Fibroblast of skin of abdomen (primary cell): ENCODE data around the gene LRRC2.
"Not testable (repeated sequence)": the region's sequence is repeated elsewhere in the genome, so short reads cannot be mapped to it uniquely, and the experiment has no call there.

Experiments
- DNase-seq: peaks from one replicate; pipeline ENCODE4 v3.0.0-alpha.2; 2013

The LRRC2 gene

DNA sequence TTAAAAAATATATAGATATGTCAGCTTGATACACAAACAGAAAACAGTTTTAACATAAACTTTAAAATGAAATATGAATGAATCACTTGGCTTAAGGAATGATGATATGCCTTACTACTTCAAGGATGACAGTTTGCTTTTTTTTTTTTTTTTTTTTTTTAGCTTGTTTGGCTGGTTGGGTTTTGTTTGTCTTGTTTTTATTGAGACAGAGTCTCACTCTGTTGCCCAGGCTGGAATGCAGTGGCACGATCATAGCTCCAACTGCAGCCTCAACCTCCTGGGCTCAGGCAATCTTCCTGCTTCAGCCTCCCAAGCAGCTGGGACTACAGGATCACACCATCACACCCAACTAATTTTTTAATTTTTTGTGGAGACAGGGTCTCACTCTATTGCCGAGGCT, 14.5 kb downstream of the LRRC2 start:
- DNase-seq: no peak

DNA sequence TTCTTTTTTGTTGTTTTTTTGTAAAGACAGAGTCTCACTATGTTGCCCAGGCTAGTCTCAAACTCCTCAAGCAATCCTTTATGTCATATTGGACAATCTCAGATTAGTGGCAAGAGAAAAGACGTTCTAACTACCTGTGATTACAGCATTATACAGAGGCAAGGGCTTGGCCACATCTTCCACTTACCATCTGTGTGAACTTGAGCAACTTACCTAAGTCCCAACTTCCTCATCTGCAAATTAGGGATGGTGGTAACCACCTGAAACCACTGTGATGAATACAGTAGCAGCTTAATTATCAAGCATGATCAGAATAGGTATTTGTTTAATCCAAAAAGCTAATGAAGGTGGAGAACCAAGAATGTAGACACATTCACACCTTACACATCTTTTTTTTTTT, 16.1 kb downstream of the LRRC2 start:
- DNase-seq: no peak

DNA sequence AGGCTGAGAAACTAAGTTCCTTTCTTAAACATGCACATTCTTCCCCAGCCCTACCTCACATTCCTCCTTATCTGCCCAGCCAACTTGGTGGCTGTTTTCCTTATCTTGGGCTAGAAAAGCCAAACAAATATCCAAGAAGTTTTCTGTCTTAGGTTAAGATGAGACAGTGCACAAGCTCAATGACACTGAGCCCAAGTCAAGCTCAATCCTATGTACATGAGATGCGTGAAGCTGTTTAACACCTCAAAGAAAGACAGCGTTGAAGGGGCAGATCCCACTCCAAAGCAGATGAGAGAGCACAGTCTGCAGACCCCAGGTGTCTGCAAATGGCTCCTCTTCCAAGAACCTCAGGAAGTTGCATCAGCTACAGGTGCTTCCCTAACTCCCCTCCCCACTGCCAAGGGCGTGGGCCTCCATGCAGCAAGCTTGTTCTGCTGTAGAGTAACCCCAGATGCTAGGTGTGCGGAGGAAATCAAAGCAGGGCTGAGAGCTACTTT, 16.6 kb downstream of the LRRC2 start:
- no peak for DNase-seq

DNA sequence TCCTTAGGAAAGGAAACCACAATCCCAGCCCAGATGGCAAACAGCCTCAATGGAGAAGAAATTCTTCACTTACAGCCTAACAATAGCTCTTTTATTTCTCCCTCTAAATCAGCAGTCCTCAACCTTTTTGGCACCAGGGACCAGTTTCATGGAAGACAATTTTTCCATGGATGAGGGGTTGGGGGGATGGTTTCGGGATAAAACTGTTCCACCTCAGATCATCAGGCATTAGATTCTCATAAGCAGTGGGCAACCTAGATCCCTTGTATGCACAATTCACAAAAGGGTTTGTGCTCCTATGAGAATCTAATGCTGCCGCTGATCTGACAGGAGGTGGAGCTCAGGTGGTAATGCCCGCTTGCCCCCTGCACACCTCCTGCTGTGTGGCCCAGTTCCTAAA, 17.5 kb downstream of the LRRC2 start:
- not testable (repeated sequence) for DNase-seq

DNA sequence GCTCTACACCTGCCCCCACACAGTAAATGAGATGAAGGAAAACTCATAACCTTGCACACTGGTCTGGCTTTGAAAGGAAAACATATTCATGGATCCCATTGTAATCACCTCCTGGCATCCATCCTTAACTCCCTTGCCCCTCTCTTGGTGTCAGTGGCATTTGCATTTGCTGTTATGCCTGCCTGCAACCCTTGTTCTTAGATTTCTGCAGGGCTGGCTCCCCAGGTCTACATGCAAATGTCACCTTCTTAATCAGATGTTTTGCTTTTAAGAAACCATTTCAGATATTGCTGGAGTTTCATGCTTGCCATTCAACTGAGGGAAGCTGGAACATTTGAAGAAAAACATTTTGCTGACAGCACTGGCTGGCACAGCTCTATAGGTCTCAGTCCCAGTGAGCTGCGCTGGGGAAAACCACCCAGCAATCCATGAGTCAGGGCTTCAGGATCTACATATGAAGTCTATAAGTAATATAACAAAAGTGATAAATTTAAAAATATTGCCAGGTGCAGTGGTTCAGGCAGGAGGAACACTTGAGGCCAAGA, 19.1 kb downstream of the LRRC2 start:
- no peak for DNase-seq

DNA sequence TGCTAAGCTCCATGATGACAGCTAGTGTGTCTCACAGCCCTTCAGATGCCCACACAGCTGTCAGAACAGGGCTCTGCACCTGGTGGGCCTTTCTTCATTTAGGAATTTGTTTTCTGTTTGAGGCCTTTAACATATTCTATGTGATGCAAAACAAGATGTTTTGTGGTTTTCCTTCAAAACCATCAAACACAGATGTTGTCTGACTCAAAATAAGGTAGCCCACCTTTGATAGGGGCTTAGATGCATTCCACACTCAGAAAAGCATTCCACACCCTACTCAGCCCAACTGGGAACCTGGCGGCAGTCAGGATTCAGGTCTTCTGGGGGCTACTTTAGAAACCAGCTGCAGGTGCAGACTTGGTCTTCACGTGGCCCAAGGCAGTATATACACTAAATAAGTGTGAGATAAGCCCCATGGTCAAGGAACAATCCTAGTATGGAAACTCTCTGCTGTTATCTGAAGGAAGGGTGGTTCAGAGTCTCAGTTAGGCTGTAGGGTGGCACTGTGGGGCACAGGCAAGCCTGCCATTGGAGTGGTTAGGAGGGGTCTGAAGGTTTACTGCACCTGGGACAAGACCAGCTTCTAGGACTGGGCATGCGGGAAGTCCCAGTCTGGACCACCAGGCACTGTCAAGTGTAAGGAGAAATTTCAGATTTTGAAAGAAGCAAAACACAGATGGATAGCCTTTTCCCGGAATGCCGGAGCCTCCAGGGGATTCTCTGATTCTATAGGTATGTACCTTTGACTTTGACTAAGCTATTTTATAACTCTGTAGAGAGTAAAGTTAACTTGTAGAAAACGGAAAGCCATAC, 20.1 kb downstream of the LRRC2 start:
- DNase-seq: no peak

DNA sequence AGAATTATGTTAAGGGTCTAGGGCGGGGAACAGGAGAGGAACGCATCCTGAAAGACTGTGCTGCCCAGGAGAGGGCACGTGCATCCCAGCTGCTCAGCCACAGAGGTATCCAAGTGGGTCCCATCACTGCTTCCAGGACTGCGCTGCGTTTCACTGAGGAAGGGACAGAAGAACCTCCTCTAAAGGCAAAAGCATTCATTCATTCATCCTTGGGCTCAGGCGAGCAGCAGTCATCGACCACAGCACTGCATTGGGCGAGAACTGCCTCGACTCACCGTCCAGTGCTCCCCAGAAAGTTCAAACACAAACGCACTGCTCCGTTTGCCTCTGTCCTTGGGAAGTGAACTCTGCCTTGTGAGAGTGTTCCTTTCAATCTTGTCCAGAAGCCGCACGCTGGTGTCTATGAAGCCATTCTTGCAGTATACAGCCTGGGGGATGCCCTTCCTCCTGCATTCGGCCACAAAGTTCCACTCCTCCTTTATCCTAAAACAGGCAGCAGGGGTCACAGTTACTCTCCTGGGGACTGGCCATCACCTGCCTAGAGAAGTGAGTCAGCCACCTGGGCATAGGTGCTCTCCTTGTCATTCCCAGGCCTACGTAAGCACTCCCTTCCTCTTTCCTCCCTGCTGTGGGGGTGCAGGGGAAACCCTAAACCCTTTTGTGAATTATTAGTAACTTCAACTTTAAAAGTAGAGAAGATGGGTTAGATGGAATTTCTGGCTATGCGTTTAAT, 21.2 kb downstream of the LRRC2 start:
- no peak for DNase-seq

DNA sequence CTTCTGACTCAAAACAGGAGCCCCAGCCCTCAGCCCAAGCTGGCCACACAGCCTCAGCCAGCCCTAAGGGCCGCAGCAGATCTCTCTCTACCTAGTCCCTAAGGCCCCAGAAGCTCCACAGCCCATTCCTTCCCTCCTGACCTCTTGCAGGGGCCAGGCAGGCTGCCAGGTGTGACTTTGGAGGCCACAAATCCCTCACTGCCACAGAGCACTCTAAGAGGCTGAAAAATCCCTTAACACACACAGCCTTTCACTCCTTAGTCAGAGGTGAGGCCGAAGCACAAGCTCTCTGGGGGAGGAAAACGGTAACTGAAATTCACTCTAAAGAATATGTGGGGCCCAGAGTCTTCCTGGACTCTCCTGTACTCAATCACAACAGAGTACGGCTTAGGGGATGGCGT, 23.3 kb downstream of the LRRC2 start:
- DNase-seq: no peak

DNA sequence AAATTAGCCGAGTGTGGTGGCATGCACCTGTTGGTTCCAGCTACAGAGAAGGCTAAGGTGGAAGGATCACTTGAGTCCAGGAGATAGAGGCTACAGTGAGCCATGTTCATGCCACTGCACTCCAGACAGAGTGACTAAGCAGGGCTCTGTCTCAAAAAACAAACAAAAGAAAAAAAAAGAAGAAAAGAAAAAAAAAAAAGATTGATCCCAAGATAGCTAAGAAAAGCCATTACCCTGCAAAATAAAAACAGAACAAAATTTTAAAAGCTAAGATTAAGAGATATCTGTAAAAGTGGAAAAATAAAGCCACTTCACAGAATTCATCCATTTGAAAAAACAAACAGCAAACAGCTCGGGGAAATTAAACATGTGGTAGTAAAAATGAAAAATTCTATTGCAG, 23.8 kb downstream of the LRRC2 start:
- no peak for DNase-seq

DNA sequence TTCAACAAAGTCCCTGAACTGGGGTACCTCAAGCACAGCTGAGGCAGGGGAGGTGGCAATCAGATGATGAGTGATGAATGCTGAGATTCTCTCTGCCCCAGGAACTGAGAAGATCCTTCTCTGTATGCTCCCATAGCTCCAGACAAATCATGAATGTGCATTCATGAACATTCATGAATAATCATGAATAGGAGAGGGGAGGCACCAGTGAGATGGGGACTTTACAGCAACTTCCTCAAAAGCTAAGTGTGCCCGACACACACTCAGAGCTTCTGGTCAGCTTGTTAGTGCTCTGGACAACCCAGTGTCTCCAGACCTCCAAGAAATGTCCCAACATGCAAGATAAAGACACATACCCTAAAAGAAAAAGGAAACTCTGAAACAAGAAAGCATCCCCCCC, 24.3 kb downstream of the LRRC2 start:
- DNase-seq: no peak

DNA sequence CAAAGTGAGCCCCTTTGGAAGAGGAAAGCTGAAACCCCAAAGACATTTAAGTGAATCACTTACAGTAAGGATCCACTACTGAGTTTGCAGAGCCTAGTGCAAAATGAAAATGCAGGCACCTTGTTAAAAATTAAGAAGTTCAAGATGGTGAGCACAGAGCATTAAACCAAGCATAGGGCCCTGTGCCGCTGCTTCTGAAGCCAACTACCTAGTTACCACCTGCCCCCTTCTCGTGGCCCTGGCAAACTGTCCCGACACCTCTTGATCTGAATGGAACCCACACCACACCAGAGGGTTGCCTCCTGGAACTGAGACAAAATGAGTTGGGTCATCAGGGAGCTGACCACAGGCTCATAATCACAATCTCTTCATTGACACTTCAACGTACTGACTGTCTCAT, 25.6 kb downstream of the LRRC2 start:
- DNase-seq: no peak

DNA sequence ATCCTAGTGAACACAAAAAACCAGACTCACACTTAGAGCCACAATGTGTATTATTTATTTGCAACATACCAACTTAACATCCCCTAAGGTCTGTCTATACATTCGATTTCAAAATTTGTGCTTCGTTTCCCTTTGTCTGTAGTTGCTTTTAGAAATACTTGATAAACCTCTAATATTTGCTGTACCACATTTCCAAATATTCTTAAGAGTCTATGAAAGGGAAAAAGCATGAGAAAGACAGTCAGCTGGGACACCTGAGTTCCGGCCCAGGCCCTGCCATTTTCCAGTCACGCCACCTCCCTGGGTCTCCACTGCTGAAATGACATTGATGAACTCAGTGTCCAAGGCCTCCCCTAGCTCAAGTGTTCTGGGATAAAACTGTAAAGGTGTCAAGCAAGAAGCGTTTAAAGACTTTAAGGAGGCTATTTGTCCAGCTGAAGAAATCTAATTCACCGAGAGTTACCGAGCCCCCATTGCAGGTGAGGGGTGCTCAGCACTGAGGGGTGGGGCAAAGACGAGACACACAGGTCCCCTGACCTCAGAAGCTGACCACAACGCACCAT, 26.6 kb downstream of the LRRC2 start:
- DNase-seq: no peak

DNA sequence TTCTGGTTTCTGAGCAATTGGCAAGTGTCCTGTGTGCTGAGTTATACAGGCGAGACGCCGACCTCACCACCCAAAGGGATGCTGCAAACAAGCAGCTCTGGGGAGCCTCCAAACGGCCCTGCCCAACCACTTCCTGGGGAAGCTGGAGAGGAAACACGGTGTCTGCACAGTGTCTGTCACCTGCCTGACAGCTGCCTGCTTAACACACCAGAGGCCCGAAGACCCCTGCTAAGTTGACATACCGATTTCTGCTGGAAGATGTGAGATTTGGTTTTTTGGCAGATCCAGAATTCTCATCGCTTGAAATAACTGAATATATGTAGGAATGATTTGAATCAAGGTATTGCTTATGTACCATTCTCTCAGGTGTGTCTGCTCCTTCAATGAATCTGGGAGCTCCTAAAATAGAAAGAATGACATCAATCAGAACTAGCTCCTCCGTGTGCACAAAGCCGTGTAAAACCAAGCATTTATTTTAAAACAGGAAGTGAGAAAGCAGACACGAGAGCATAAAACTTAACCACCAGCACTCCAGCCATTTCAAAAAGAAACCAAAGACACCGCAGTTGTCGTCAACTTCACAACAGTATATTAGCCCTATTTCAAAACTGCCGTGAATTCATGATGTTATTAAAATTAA, 27.2 kb downstream of the LRRC2 start:
- peak; percentile 62 for DNase-seq

DNA sequence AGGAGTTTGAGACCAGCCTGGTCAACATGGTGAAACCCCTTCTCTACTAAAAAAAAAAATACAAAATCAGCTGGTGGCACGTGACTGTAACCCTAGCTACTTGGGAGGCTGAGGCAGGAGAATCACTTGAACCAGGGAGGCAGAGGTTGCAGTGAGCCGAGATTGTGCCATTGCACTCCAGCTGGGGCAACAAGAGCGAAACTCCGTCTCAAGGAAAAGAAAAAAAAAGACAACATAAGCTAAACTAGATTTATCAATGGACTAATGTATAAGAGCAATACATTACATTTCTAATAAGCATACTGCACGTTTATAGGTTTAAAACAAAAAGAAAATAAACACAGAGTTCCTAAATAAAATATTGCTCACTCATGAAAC, 27.7 kb downstream of the LRRC2 start:
- not testable (repeated sequence) for DNase-seq

DNA sequence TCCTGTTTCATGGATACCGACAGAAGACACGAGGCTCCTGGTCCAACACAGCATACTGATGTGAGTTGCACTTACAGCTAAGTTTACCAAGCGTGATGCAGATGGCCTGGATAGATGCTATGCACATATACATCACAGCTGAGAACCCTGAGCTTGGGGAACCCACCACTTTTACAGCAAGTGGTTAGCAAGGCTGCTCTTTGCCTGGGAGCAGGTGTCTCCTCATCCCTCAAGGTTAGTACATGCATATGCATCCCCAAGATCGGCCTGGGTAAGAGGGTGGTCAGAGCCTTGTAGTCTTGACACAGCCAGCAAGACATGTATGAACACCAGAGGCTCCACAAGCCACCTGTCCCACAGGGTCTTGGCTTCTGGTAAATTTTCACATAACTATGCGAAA, 28.3 kb downstream of the LRRC2 start:
- no peak for DNase-seq

DNA sequence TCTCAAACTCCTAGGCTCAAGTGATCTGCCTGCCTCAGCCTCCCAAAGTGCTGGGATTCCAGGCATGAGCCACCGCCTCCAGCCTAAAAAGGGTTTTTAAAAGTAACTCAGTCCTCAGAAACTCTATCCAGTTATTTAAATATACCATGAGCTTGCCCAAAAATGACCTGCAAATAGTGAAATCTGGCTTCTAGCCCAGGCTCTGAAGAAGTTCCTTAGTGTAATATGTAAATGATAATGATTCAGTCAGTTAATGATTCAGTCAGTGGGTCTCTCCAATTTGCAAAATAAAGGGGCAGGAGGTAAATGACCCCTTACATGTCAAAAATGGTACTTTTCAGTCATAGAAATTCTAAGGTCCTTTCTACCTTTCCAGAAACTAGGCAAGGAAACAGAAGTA, 28.8 kb downstream of the LRRC2 start:
- DNase-seq: no peak

DNA sequence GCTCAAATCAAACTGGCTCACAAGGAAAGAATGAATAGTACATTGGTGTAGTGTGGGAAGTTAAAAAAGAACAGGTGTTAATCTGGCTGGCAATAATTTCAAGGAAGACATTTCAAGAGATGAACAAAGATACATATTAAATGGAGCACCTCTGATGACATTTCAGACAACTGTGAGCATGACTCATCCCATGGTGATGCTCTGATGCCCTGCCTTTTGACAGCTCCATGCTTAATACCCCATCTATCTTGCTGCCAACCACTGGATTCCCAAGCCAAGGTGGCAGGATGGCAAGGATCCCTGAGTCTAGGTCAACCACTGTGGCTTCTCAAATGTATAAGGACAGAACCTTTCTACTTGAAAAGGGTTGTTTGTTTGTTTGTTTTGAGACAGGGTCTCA, 29.3 kb downstream of the LRRC2 start:
- DNase-seq: no peak

DNA sequence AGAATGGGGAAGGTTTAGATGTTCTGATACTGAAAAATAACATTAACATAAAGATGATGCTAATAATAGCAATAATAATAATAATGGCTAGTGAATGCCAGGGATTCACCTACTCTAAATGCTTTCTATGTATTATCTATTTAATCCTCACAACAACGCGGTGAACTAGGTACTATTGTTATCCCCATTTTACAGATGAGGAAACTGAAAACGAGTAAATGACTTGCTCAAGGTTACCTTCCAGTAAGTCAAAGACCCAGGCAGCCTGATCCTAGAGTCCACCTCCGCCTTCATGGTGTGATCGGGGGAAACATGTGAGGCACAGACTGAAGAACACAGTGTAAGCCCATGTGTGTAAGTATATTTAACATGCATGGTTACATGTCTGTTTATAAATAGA, 30.4 kb downstream of the LRRC2 start:
- DNase-seq: no peak

DNA sequence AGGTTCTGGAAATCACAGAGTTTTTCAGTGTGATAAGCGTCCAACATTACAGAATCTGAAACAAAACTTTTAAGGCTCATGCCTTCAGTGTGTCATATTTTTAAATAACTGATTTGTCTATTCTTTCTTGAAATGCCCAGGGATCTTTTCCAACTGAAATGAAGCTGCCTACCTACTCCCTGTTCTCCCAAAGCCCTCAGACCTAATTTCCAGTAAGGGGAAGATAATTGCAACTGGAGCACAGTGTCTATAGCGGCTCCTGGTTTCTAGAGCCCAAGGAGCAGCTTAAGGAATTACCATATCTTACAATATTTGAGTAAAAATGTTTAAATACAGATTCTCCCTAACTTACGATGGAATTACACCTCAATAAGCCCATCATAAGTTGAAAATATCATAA, 33.0 kb downstream of the LRRC2 start:
- no peak for DNase-seq

DNA sequence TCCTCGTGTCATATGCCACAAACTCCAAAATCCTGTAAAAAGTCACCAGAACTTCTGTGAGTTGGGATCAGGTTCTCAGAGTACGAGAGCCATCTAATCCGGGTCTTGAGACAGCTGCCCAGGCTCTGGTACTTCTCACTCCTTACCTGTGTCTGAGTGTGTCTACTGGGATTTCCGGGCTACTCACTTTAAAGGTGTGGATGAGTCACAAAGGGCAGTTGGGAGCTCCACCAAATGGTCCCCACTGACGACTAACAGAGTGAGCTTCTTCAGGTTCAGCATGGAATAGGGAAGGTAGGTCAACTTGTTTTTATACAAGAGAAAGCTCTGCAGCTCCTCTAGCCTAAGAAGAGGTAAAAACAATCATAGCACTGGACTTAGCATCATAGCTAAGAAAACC, 38.9 kb downstream of the LRRC2 start:
- no peak for DNase-seq

DNA sequence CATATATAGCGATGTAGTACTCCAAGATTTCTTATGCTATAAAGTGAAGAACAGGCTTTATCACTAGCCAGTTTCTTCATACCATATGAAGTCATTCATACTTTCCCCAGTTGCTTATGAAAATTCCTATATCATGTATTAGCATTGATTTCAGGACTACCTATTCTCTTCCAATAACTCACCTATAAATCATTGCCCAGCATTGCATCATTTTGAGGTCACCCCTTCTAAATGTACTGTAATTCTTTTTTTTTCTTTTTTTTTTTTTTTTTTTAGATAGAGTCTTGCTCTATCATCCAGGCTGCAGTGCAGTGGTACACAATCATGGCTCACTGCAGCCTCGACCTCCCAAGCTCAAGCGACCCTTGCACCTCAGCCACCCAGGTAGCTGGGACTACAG, 41.3 kb downstream of the LRRC2 start:
- DNase-seq: no peak

DNA sequence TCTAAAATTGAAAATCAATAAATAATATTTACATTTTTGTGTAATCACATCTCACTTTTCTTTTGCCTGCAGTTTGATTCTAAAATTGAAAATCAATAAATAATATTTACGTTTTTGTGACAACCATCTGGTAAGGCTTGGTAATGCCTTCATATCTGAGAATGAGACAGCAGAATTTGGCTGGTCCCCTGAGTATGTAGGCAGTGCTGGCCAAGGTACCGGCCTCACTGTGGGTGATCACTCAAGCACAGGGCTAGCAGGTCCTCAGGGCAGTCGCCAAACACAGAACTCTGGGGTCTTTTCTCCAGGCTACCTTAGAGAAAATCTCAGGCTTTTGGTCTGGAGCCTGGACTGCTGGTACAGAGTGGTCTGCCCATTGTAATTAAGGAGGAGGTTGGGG, 42.1 kb downstream of the LRRC2 start:
- no peak for DNase-seq

DNA sequence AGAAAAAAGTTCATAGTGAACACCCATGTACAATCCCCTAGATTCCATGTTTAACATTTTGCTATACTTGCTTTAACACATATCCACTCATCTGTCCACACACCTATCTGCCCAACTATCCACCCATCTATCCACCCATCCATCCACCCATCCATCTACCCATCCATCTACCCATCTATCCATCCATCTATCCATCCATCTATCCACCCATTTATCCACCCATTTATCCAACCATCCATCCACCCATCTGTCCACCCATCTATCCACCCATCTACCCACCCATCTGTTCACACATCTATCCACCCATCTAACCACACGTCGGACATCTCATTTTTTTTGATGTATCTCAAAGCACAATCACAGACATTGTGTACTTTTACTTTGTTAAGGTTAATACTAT, 42.5 kb downstream of the LRRC2 start:
- DNase-seq: no peak
